ENCODE measurements around the gene SART3.
A peak's percentile ranks its signal among the peaks of the same experiment; 100 is the strongest.

SART3 gene

DNA sequence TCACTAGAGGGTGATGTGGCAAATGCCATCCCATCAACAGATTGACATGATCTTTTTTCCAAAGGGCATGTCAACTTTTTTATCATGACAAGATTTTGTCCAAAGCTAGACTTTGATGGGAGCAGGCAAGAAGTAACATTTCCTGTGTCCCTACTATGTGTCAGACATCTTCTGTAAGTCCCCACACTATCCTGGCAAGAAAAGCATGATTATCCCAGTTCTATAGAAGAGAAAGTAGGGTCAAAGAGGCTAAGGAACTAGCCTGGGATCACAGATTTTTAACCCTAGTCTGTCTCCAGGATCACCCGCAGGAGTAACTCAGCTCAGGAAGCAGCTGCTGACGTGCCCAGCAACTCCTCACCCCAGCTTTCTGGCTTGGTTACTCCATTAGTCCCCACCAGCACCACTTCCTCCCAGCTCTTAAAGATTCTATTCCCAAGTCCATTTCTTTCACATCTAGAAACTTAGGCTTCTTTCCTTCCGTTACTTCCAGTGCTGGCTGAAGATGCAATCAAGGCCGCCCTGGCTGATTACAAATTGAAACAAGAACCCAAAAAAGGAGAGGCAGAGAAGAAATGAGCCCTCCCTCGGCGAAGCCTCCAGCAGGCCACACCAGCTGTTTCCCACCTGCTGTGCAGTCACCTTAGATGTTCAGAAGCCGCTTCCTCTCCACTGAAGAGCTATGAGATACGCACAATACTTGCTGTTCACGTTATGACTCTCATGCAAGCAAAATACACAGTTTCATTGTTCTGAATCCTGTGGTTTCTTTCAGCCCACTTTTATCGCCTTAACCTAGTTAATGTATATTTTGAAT is 7.6 kb upstream of the SART3 start:
- Histone ChIP-seq H3K4me3 (ENCODE audit: low read length) (no peak overlapping the region), H2AFZ (ENCODE audit: low read depth, low read length) (no peak overlapping the region), H3K9me3 (ENCODE audit: low read length) (no peaks in the 10 kb centered on the region), H3K4me1 (ENCODE audit: insufficient read depth, low read length) (peaks cover 6% of the 10 kb centered on the region), H3K27me3 (ENCODE audit: insufficient read depth, low read length) (no peaks in the 10 kb centered on the region), H3K36me3 (ENCODE audit: insufficient read depth, low read length) (peaks cover 51% of the 10 kb centered on the region)

- Histone ChIP-seq H3K9me3 (ENCODE audit: low read length) (no peaks in the 10 kb centered on the region), H3K4me3 (ENCODE audit: low read length) (no peak overlapping the region), H3K36me3 (ENCODE audit: insufficient read depth, low read length) (peaks cover 51% of the 10 kb centered on the region), H3K4me1 (ENCODE audit: insufficient read depth, low read length) (peaks cover 8% of the 10 kb centered on the region), H3K27me3 (ENCODE audit: insufficient read depth, low read length) (no peaks in the 10 kb centered on the region), H2AFZ (ENCODE audit: low read depth, low read length) (no peak overlapping the region)
Measured at GRCh38 chr12:108567406-108568337, 6.7 kb upstream of the SART3 start.

- no peaks in the 10 kb centered on the region for H3K9me3 ChIP-seq (ENCODE audit: low read length)
- no peaks in the 10 kb centered on the region for H3K27me3 ChIP-seq (ENCODE audit: insufficient read depth, low read length)
- no peak overlapping the region for H3K4me3 ChIP-seq (ENCODE audit: low read length)
- H3K36me3 ChIP-seq (ENCODE audit: insufficient read depth, low read length): peaks cover 51% of the 10 kb centered on the region
- H3K4me1 ChIP-seq (ENCODE audit: insufficient read depth, low read length): peaks cover 13% of the 10 kb centered on the region
- no peak overlapping the region for H2AFZ ChIP-seq (ENCODE audit: low read depth, low read length)
Measured at GRCh38 chr12:108566452-108566851, 5.5 kb upstream of the SART3 start.

DNA sequence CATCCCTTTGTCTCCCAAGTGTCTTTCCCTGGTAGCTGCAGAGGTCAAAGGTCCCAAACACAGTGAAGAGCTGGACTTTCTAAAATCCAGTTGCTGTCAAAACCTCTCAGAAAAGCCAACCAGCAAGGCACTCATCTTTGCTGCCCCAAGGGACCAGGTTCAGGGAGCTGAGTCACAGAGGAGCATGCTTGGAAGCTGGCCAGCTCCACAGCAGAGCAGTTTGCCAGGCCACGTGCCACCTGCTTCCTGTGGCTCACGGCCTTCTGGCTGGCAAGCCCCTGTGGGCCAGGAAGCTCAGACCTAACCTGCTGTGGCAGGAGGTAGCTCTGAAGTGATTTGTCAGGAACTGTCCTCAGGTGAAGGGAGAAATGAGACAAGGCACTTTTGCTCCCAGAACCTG is 5.0 kb upstream of the SART3 start:
- H3K36me3 ChIP-seq (ENCODE audit: insufficient read depth, low read length): peaks cover 51% of the 10 kb centered on the region
- H3K4me1 ChIP-seq (ENCODE audit: insufficient read depth, low read length): peaks cover 13% of the 10 kb centered on the region
- no peaks in the 10 kb centered on the region for H3K9me3 ChIP-seq (ENCODE audit: low read length)
- H3K4me3 ChIP-seq (ENCODE audit: low read length): no peak overlapping the region
- H3K27me3 ChIP-seq (ENCODE audit: insufficient read depth, low read length): no peaks in the 10 kb centered on the region
- H2AFZ ChIP-seq (ENCODE audit: low read depth, low read length): no peak overlapping the region

DNA sequence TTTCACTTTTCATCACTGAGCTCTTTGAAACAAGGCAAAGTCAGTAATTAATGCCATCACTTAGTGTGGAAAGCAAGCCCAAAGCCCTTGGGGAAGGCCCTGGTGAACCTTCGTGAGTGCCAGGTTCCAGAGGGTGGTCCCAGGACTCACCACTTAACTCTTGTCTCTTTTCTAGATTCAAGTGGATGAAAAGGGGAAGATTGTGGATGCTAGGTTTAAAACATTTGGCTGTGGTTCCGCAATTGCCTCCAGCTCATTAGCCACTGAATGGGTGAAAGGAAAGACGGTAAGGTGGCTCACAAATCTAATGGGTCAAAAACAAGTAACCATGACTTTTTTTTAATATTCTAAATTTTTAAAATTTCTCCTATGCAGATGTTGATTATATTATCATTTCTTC is 4.2 kb upstream of the SART3 start:
- no peak overlapping the region for H2AFZ ChIP-seq (ENCODE audit: low read depth, low read length)
- H3K27me3 ChIP-seq (ENCODE audit: insufficient read depth, low read length): no peaks in the 10 kb centered on the region
- H3K36me3 ChIP-seq (ENCODE audit: insufficient read depth, low read length): peaks cover 51% of the 10 kb centered on the region
- no peak overlapping the region for H3K4me3 ChIP-seq (ENCODE audit: low read length)
- no peaks in the 10 kb centered on the region for H3K9me3 ChIP-seq (ENCODE audit: low read length)
- peaks cover 15% of the 10 kb centered on the region for H3K4me1 ChIP-seq (ENCODE audit: insufficient read depth, low read length)

DNA sequence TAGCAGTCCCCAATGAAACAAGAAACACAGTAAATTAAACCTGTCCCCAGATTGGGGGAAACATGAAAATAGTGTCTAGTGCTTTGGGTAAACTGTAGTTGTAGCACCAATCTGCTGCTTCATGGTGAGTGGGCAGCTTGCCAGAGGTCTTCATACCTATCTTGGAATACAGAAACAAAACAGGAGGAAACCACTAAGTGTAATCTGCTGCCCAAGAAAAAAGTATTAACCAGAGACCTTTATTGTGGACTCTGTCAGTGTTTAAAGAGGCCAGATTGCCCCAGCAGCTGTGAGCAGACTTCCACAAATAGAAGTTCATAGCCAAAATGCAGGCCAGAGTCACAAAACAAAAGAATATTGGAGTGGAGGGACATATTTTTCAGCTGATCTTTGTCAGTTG is 3.8 kb upstream of the SART3 start:
- no peaks in the 10 kb centered on the region for H3K27me3 ChIP-seq (ENCODE audit: insufficient read depth, low read length)
- no peak overlapping the region for H2AFZ ChIP-seq (ENCODE audit: low read depth, low read length)
- peaks cover 19% of the 10 kb centered on the region for H3K4me1 ChIP-seq (ENCODE audit: insufficient read depth, low read length)
- peaks cover 51% of the 10 kb centered on the region for H3K36me3 ChIP-seq (ENCODE audit: insufficient read depth, low read length)
- H3K9me3 ChIP-seq (ENCODE audit: low read length): no peaks in the 10 kb centered on the region
- H3K4me3 ChIP-seq (ENCODE audit: low read length): no peak overlapping the region

DNA sequence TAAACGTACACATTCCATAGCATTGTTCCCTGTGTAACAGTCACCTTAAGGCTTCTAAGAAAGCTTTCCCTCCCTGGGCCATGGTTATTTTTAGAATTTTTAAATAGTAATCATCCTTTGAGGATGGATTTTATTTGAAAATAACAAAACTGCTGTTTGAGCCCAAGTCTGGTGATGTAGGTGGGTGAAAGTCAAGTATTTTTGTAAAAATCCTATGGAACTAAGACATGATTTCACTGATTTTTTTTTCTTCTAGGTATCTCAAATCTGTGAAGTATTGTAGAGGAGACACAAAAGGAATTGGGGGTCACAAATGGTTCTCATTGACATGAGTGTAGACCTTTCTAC is 2.8 kb upstream of the SART3 start:
- peaks cover 22% of the 10 kb centered on the region for H3K4me1 ChIP-seq (ENCODE audit: insufficient read depth, low read length)
- H3K4me3 ChIP-seq (ENCODE audit: low read length): peak overlapping the region; percentile 89
- H3K27me3 ChIP-seq (ENCODE audit: insufficient read depth, low read length): no peaks in the 10 kb centered on the region
- H2AFZ ChIP-seq (ENCODE audit: low read depth, low read length): no peak overlapping the region
- H3K9me3 ChIP-seq (ENCODE audit: low read length): no peaks in the 10 kb centered on the region
- H3K36me3 ChIP-seq (ENCODE audit: insufficient read depth, low read length): peaks cover 45% of the 10 kb centered on the region

DNA sequence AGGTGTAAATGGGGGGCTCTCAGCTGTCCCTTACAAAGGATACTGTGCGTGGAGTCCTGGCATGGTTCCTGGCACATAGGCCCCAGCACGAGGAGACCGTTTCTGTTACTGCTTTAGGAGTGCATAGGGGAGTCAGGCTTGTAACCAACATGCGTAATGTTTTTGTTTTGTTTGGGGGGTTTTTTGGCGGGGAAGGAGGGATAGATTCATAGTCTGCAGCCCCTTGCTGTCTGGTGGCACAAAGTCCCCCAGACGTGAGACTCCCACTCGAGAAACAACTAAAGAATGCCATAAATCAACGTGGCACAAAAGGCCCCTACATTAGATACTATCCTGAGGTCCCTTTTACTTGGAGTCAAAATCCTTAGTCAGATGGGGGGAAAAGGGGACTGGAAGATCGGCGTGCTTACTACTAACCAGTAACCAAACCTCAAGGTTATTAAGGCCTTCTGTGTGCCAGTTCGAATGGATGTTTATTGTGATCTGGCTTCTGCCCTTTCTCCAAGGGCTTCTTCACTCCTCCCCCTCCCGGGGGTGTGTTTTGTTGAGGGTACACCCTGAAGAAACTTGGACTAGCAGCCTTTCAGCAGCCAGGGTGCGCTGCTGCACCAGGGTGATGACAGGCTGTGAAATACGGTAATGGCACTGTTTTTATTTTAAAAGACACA is 2.3 kb upstream of the SART3 start:
- H2AFZ ChIP-seq (ENCODE audit: low read depth, low read length): peak overlapping the region; percentile 81
- H3K4me3 ChIP-seq (ENCODE audit: low read length): peak overlapping the region; percentile 89
- H3K27me3 ChIP-seq (ENCODE audit: insufficient read depth, low read length): no peaks in the 10 kb centered on the region
- no peaks in the 10 kb centered on the region for H3K9me3 ChIP-seq (ENCODE audit: low read length)
- H3K4me1 ChIP-seq (ENCODE audit: insufficient read depth, low read length): peaks cover 22% of the 10 kb centered on the region
- H3K36me3 ChIP-seq (ENCODE audit: insufficient read depth, low read length): peaks cover 41% of the 10 kb centered on the region

DNA sequence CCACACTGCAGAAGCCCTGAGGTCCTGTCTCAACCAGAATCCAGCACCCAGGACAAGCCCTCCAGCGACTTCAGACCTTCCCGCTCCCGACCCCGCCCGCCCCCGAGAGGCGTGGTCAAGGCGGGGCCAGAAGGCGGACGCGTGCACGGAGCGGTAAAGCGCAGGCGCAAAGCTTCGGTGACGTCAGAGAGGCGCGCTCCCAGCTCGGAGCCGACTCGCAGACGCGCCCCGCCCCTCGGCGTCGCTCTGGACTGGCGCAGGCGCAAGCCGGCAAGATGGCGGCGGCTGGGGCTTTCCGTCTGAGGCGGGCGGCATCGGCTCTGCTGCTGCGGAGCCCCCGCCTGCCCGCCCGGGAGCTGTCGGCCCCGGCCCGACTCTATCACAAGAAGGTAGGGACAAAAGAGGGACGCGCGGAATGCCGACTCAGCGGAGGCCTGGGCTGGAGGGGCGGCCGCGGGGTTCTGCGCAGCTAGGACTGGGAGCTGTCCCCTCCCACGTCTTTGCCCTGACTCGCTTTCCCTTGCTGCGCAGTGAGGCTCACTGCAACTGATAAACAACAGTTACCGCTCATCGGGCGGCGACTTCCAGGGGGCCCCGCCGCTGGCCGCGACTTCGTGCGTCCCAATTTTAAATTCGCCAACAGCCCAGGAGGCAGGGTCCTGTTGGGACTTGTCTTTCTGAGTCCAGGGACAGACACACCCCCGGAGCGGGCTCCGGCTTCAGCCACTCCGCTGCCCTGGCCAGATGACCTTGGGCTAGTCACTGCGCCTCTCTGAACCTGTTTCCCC is 1.6 kb upstream of the SART3 start, which contains the start of gene ISCU:
TSS of gene ISCU (plus strand) at position 249 of the 788 bp plus-strand sequence. CDS start at position 276, 27 bp downstream.
- H3K4me1 ChIP-seq (ENCODE audit: insufficient read depth, low read length): peaks cover 22% of the 10 kb centered on the region
- no peaks in the 10 kb centered on the region for H3K27me3 ChIP-seq (ENCODE audit: insufficient read depth, low read length)
- peak within 1 kb of the TSS; percentile 89 for H3K4me3 ChIP-seq (ENCODE audit: low read length)
- H2AFZ ChIP-seq (ENCODE audit: low read depth, low read length): peak within 1 kb of the TSS; percentile 81
- H3K36me3 ChIP-seq (ENCODE audit: insufficient read depth, low read length): peaks cover 39% of the 10 kb centered on the region
- no peaks in the 10 kb centered on the region for H3K9me3 ChIP-seq (ENCODE audit: low read length)

- Histone ChIP-seq H3K4me1 (ENCODE audit: insufficient read depth, low read length) (peaks cover 22% of the 10 kb centered on the region), H3K4me3 (ENCODE audit: low read length) (peak overlapping the region; percentile 78), H2AFZ (ENCODE audit: low read depth, low read length) (peak overlapping the region; percentile 66), H3K27me3 (ENCODE audit: insufficient read depth, low read length) (no peaks in the 10 kb centered on the region), H3K36me3 (ENCODE audit: insufficient read depth, low read length) (peaks cover 37% of the 10 kb centered on the region), H3K9me3 (ENCODE audit: low read length) (no peaks in the 10 kb centered on the region)
Measured at GRCh38 chr12:108561852-108562347, 927 bp upstream of the SART3 start.

- Histone ChIP-seq H3K36me3 (ENCODE audit: insufficient read depth, low read length) (peaks cover 24% of the 10 kb centered on the region), H3K4me1 (ENCODE audit: insufficient read depth, low read length) (peaks cover 22% of the 10 kb centered on the region), H3K9me3 (ENCODE audit: low read length) (no peaks in the 10 kb centered on the region), H3K27me3 (ENCODE audit: insufficient read depth, low read length) (no peaks in the 10 kb centered on the region), H3K4me3 (ENCODE audit: low read length) (peak overlapping the region; percentile 78), H2AFZ (ENCODE audit: low read depth, low read length) (peak overlapping the region; percentile 66)
Measured at GRCh38 chr12:108560321-108560721, 652 bp downstream of the SART3 start.

DNA sequence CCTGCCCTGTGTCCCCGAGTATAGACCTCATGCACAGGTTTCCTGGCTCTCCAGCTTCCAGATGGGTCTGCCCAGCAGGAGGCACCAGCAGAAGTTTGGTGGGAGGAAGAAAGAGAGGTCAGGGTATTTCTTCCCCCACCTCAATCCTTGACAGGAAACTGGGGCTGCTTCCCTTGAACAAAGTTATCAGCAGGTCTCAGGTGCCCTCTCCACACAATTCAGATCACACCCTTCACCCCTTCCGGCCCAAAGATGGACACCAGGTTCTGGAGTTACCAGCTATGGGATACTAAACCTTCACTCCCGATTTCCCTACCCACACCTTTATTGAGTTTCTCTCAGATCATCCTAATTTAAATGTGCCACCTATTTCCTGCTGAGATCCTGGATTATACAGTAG is 1.2 kb downstream of the SART3 start:
- Histone ChIP-seq H3K36me3 (ENCODE audit: insufficient read depth, low read length) (peaks cover 18% of the 10 kb centered on the region), H2AFZ (ENCODE audit: low read depth, low read length) (no peak overlapping the region), H3K27me3 (ENCODE audit: insufficient read depth, low read length) (no peaks in the 10 kb centered on the region), H3K4me3 (ENCODE audit: low read length) (peak overlapping the region; percentile 78), H3K9me3 (ENCODE audit: low read length) (no peaks in the 10 kb centered on the region), H3K4me1 (ENCODE audit: insufficient read depth, low read length) (peaks cover 22% of the 10 kb centered on the region)
